Measurements from ENCODE around the gene ARHGDIB. TPM values are rescaled to one million over a fixed set of nuclear protein-coding genes. Genes with fewer than 3 reads are reported as not detected.
A peak's percentile ranks its signal among the peaks of the same experiment; 100 is the strongest.

The ARHGDIB gene
- total RNA-seq, 2 experiments from 2014 or later: 652 to 665 TPM

DNA sequence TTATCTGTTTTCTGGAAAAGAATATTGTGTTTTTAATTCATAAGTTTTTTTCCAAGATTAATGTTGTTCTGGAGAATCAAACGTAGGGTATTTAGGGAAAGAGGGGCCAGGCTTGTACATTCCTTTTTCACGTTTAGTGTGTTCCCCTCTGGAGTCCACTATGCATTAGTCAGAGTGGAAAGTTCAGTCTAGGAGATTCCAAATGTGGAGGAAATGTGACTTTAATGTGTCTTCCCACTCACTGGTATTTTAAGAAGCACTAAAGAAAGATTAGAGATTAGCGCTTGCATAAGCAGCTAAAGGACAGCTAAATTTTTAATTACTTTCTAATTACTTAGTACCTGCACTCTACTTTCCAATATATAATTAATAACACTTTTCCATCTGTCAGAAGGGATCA, 7.1 kb upstream of the ARHGDIB start:
- Mint-ChIP-seq H3K36me3 (peaks cover 3% of the 10 kb centered on the region), H3K9me3 (peaks cover 5% of the 10 kb centered on the region), H3K27ac (no peak overlapping the region), H3K4me3 (no peak overlapping the region), H3K4me1 (peaks cover 54% of the 10 kb centered on the region), H3K27me3 (no peaks in the 10 kb centered on the region)
- no peak for DNase-seq

DNA sequence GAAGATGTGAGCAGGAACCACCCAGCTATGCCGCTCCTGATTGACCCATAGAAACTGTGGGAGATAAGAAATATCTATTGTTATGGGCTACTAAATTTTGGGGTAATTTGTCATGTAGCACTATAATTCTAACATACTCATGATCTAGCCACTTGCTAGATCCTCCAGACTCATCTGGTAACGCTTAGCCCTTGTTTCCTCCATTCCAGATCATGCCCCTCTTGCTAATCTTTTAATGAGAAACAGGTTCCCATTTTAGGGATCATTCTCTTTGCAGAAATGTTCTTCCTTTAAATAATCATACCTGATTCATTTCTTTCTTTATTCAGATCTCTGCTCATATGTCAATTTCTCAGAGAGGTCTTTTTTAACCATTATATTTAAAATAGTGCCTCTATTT, 3.8 kb upstream of the ARHGDIB start:
- H3K9me3 Mint-ChIP-seq: peaks cover 4% of the 10 kb centered on the region
- H3K4me3 Mint-ChIP-seq: no peak overlapping the region
- H3K27ac Mint-ChIP-seq: peak overlapping the region; percentile 90
- peaks cover 45% of the 10 kb centered on the region for H3K4me1 Mint-ChIP-seq
- H3K36me3 Mint-ChIP-seq: peaks cover 13% of the 10 kb centered on the region
- no peak for DNase-seq
- no peaks in the 10 kb centered on the region for H3K27me3 Mint-ChIP-seq

- no peak overlapping the region for H3K4me3 Mint-ChIP-seq
- H3K9me3 Mint-ChIP-seq: no peaks in the 10 kb centered on the region
- H3K36me3 Mint-ChIP-seq: peaks cover 17% of the 10 kb centered on the region
- H3K27me3 Mint-ChIP-seq: no peaks in the 10 kb centered on the region
- H3K27ac Mint-ChIP-seq: peak overlapping the region; percentile 90
- no peak for DNase-seq
- H3K4me1 Mint-ChIP-seq: peaks cover 44% of the 10 kb centered on the region
These were observed 3.0 kb upstream of the ARHGDIB start for GRCh38 chr12:14964406-14964805.

DNA sequence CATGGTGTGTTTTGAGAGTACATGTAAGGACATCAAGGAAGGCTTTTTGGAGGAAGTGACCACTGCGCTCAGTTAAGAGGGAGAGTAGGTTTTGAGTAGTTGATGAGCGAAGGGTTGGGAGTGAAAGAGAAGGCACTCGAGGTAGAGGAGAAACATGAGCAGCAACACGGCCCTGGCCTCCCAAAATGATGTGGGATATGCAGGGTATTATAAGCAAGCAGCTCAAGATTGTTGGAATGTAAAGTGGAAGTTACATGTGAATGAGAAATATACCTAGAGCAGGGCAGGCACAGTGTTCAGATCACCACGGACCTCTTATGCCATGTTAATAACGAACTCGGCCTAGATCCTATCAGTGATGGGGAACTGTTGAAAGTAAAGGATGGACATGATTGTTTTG, 2.1 kb upstream of the ARHGDIB start:
- Mint-ChIP-seq H3K27ac (peak overlapping the region; percentile 90), H3K36me3 (peaks cover 26% of the 10 kb centered on the region), H3K27me3 (no peaks in the 10 kb centered on the region), H3K4me3 (peak overlapping the region; percentile 36), H3K9me3 (no peaks in the 10 kb centered on the region), H3K4me1 (peaks cover 43% of the 10 kb centered on the region)
- DNase-seq: no peak

GRCh38 chr12:14962797-14963196, 1.4 kb upstream of the ARHGDIB start:
- Mint-ChIP-seq H3K9me3 (no peaks in the 10 kb centered on the region), H3K4me1 (peaks cover 43% of the 10 kb centered on the region), H3K27me3 (no peaks in the 10 kb centered on the region), H3K4me3 (peak overlapping the region; percentile 98), H3K36me3 (peaks cover 31% of the 10 kb centered on the region), H3K27ac (peak overlapping the region; percentile 97)
- DNase-seq: no peak

- H3K36me3 Mint-ChIP-seq: peaks cover 37% of the 10 kb centered on the region
- peak overlapping the region; percentile 98 for H3K4me3 Mint-ChIP-seq
- no peaks in the 10 kb centered on the region for H3K9me3 Mint-ChIP-seq
- H3K27ac Mint-ChIP-seq: peak overlapping the region; percentile 97
- H3K27me3 Mint-ChIP-seq: no peaks in the 10 kb centered on the region
- no peak for DNase-seq
- H3K4me1 Mint-ChIP-seq: peaks cover 44% of the 10 kb centered on the region
These were observed 745 bp upstream of the ARHGDIB start for GRCh38 chr12:14962153-14962539.

DNA sequence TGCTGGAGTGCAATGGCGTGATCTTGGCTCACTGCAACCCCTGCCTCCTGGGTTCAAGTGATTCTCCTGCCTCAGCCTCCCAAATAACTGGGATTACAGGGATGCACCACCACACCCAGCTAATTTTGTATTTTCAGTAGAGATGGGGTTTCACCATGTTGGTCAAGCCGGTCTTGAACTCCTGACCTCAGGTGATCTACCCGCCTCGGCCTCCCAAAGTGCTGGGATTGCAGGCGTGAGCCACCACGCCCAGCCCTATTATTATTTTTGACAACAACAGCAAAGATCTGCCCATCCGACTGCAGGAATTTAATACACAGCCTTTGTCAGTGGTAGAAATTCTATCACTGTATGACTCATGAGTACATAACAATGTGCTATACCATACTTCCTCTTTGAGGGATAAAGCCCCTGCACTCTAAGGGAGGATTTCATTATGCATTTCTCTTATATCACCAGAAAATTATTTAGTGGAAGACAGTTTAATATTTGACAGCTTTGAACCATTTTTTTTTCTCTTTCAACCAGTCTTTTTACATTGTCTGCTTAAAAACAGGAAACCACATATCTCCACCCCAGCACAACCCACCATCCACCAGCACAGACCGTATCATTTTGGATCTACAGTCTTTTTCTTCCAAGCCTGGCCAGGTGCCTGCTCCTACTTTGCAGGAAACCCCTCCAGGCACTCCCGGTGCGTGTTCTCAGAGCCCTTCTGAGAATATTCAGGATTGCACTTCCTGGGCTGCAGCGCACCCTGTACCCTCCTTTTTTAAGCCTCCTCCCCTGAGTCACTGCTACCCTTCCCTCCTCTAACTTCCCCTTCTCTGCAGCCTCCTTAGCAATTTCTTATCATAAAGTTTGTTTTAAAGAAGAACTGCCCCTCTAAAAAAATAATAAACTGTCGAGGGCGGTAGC, 594 bp downstream of the ARHGDIB start:
- peak overlapping the region; percentile 97 for H3K27ac Mint-ChIP-seq
- peaks cover 53% of the 10 kb centered on the region for H3K4me1 Mint-ChIP-seq
- no peak for DNase-seq
- H3K4me3 Mint-ChIP-seq: peak overlapping the region; percentile 98
- no peaks in the 10 kb centered on the region for H3K9me3 Mint-ChIP-seq
- H3K27me3 Mint-ChIP-seq: no peaks in the 10 kb centered on the region
- H3K36me3 Mint-ChIP-seq: peaks cover 39% of the 10 kb centered on the region

- Mint-ChIP-seq H3K9me3 (no peaks in the 10 kb centered on the region), H3K4me3 (peak overlapping the region; percentile 98), H3K36me3 (peaks cover 39% of the 10 kb centered on the region), H3K27ac (peak overlapping the region; percentile 97), H3K27me3 (no peaks in the 10 kb centered on the region), H3K4me1 (peaks cover 50% of the 10 kb centered on the region)
- no peak for DNase-seq
These were observed 1.4 kb downstream of the ARHGDIB start for GRCh38 chr12:14959916-14960496.

- H3K4me3 Mint-ChIP-seq: peak overlapping the region; percentile 98
- peak overlapping the region; percentile 97 for H3K27ac Mint-ChIP-seq
- peaks cover 48% of the 10 kb centered on the region for H3K4me1 Mint-ChIP-seq
- H3K27me3 Mint-ChIP-seq: no peaks in the 10 kb centered on the region
- H3K9me3 Mint-ChIP-seq: no peaks in the 10 kb centered on the region
- no peak for DNase-seq
- H3K36me3 Mint-ChIP-seq: peaks cover 41% of the 10 kb centered on the region
These were observed 1.9 kb downstream of the ARHGDIB start for GRCh38 chr12:14959463-14959862.

- Mint-ChIP-seq H3K9me3 (no peaks in the 10 kb centered on the region), H3K36me3 (peaks cover 43% of the 10 kb centered on the region), H3K27me3 (no peaks in the 10 kb centered on the region), H3K4me3 (peak overlapping the region; percentile 98), H3K4me1 (peaks cover 50% of the 10 kb centered on the region), H3K27ac (peak overlapping the region; percentile 97)
- no peak for DNase-seq
These were observed 2.3 kb downstream of the ARHGDIB start for GRCh38 chr12:14959126-14959440.

- Mint-ChIP-seq H3K4me3 (peak overlapping the region; percentile 98), H3K27ac (peak overlapping the region; percentile 97), H3K9me3 (no peaks in the 10 kb centered on the region), H3K27me3 (no peaks in the 10 kb centered on the region), H3K36me3 (peaks cover 46% of the 10 kb centered on the region), H3K4me1 (peaks cover 50% of the 10 kb centered on the region)
- DNase-seq: no peak
These were observed 2.9 kb downstream of the ARHGDIB start for GRCh38 chr12:14958361-14959125.

DNA sequence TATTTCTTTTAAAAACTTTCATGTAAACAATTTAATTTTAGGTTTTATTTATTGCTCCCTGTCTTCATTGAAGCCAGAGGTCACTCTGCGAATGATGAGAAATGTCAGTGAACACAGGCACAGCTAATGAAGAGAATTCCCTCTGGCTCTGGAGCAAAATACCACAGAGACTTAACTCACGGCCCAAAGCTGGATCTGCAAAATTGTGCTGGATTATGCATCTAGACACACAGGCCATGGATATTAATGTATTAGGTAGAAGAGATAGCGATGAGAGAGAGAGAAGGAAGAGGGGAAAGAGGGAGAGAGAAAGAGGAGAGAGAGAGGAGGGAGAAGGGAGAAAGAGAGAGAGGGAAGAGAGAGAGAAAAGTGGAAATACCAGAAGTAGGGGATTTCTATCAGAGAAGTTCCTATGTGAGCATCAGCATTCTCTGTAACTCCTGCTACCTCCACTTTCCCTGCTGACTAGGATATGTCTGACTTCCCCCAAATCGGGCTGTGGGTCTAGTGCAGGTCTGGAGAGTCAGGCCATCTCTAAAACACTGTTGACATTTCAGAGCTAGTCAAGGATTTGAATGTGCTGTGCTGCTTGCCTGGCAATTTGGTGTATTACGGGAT, 3.7 kb downstream of the ARHGDIB start:
- Mint-ChIP-seq H3K27ac (peak overlapping the region; percentile 97), H3K27me3 (no peaks in the 10 kb centered on the region), H3K4me1 (peaks cover 52% of the 10 kb centered on the region), H3K9me3 (no peaks in the 10 kb centered on the region), H3K36me3 (peaks cover 51% of the 10 kb centered on the region), H3K4me3 (peak overlapping the region; percentile 98)
- DNase-seq: no peak

DNA sequence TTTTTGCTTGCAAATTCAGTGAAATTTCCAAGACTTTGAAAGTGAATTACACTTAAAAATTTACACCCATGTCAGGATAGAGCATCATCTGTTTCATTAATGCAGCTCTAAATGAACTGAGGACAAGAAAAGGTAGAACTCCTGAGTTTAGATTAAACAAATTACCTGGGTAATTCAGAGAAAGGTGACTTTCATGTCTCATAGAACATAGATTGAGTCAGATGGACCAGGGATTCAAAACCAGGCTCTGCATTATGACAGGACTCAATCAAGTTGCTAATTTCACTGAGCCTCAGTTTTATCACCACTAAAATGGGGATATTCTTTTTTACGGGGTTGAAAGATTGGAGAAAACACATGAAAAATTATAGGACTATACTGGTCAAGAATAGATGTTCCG, 4.5 kb downstream of the ARHGDIB start:
- Mint-ChIP-seq H3K27me3 (no peaks in the 10 kb centered on the region), H3K4me3 (peak overlapping the region; percentile 98), H3K4me1 (peaks cover 60% of the 10 kb centered on the region), H3K27ac (peak overlapping the region; percentile 97), H3K9me3 (no peaks in the 10 kb centered on the region), H3K36me3 (peaks cover 57% of the 10 kb centered on the region)
- no peak for DNase-seq

- DNase-seq: peak; percentile 48
- peaks cover 66% of the 10 kb centered on the region for H3K4me1 Mint-ChIP-seq
- peak overlapping the region; percentile 98 for H3K4me3 Mint-ChIP-seq
- H3K36me3 Mint-ChIP-seq: peaks cover 61% of the 10 kb centered on the region
- H3K27me3 Mint-ChIP-seq: no peaks in the 10 kb centered on the region
- H3K9me3 Mint-ChIP-seq: no peaks in the 10 kb centered on the region
- H3K27ac Mint-ChIP-seq: peak overlapping the region; percentile 97
These were observed 5.1 kb downstream of the ARHGDIB start for GRCh38 chr12:14956024-14956891.
